Fibroblast of lung (primary cell): Measurements from ENCODE around the gene TMEM250.

ENCODE experiments used
- EZH2 ChIP-seq: IDR thresholded peaks from 2 replicates; pipeline ENCODE4 v1.5.1; 2012; ENCODE audit warnings: low read length, control low read depth, mild to moderate bottlenecking; ENCODE audit errors: missing control alignments
- TF ChIP-seq, protein P1 (sequence below), 2 donors: IDR thresholded peaks in 1 of 2; conservative IDR thresholded peaks in 1 of 2; 1 replicate in 1 of 2; 2 replicates in 1 of 2; pipeline ENCODE4 v1.5.1; 2011 to 2012; ENCODE audit warnings: low read length in 2 of 2, control low read depth in 1 of 2, inconsistent platforms in 1 of 2, low read depth in 1 of 2, mild to moderate bottlenecking in 1 of 2

DNA sequence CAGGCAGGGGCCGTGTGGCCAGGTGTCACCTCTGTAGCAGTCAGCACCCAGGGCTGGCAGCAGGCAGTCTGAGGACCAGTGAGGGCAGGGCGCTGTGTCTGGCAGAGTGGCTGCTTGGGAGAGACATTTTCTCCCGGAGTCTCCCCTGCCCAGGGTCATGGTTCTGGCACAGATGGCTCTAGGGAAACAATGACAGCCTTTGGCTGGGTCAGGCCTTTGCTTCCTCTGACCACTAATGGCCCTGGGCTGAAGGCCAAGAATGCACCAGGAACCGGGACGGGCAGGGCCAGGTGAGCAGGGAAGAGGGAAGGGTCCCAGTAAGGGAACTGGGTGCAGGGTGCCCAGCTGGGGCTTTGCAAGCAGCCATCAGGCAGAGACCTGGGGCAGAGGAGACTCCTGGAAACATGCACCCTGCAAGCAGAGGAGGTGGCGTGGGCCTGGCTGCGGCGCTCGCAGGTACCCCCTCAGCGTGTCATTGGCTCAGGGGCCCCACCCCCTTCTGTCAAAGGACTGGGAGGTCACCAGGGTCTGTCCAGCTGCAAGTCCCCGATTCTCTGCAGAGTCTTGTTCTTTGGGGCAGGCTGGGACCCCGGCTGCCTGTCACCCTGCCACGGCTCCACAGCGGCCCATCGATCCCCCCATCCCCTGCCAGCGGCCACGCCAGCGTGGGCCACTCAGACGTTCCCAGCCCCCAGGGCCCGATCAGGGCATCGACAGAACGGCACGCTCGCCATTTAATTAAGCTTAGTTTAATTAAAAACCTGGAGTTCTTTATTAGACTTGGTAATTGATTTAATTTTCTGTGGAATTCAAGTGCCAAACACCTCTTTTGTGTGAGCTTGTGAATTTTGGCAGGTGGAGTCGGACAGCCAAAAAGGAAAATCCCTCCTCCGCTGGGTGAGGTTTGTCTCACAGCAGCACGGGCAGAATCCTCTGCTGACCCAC lies 18.9 kb upstream of the TMEM250 start:
- TF ChIP-seq, protein P1, sequence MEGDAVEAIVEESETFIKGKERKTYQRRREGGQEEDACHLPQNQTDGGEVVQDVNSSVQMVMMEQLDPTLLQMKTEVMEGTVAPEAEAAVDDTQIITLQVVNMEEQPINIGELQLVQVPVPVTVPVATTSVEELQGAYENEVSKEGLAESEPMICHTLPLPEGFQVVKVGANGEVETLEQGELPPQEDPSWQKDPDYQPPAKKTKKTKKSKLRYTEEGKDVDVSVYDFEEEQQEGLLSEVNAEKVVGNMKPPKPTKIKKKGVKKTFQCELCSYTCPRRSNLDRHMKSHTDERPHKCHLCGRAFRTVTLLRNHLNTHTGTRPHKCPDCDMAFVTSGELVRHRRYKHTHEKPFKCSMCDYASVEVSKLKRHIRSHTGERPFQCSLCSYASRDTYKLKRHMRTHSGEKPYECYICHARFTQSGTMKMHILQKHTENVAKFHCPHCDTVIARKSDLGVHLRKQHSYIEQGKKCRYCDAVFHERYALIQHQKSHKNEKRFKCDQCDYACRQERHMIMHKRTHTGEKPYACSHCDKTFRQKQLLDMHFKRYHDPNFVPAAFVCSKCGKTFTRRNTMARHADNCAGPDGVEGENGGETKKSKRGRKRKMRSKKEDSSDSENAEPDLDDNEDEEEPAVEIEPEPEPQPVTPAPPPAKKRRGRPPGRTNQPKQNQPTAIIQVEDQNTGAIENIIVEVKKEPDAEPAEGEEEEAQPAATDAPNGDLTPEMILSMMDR (conservative IDR thresholded peaks at IDR 0.05 in 1 of 2, IDR thresholded peaks at IDR 0.05 in 1 of 2; ENCODE audit: low read depth in 1 of 2, low read length in 2 of 2): no peak
- TF ChIP-seq EZH2: no peak
